ENCODE measurements around the gene PDCD4.
"Not testable (repeated sequence)": the region's sequence is repeated elsewhere in the genome, so short reads cannot be mapped to it uniquely, and the experiment has no call there.

The PDCD4 gene

GRCh38 chr10:110900983-110901382 is 29.3 kb downstream of the PDCD4 start:
- Mint-ChIP-seq H3K27ac (no peak overlapping the region), H3K9me3 (no peaks in the 10 kb centered on the region), H3K36me3 (ENCODE audit: low read depth) (peaks cover 40% of the 10 kb centered on the region), H3K4me1 (peaks cover 55% of the 10 kb centered on the region), H3K27me3 (no peaks in the 10 kb centered on the region), H3K4me3 (no peak overlapping the region)
- DNase-seq = no peak
- no peak for ATAC-seq

- Mint-ChIP-seq H3K9me3 (no peaks in the 10 kb centered on the region), H3K27me3 (no peaks in the 10 kb centered on the region), H3K4me1 (peaks cover 49% of the 10 kb centered on the region), H3K27ac (peak overlapping the region; percentile 80), H3K36me3 (ENCODE audit: low read depth) (peaks cover 40% of the 10 kb centered on the region), H3K4me3 (no peak overlapping the region)
- peak; percentile 81 for ATAC-seq
- DNase-seq = peak; percentile 46
Measured at GRCh38 chr10:110901954-110902819, 30.5 kb downstream of the PDCD4 start.

GRCh38 chr10:110903280-110904278 is 31.9 kb downstream of the PDCD4 start:
- Mint-ChIP-seq H3K9me3 (no peaks in the 10 kb centered on the region), H3K27ac (peak overlapping the region; percentile 80), H3K27me3 (no peaks in the 10 kb centered on the region), H3K4me1 (peaks cover 43% of the 10 kb centered on the region), H3K4me3 (no peak overlapping the region), H3K36me3 (ENCODE audit: low read depth) (peaks cover 37% of the 10 kb centered on the region)
- DNase-seq = no peak
- ATAC-seq = peak; percentile 79

- Mint-ChIP-seq H3K9me3 (no peaks in the 10 kb centered on the region), H3K27ac (no peak overlapping the region), H3K4me3 (no peak overlapping the region), H3K27me3 (no peaks in the 10 kb centered on the region), H3K4me1 (peaks cover 8% of the 10 kb centered on the region), H3K36me3 (ENCODE audit: low read depth) (peaks cover 10% of the 10 kb centered on the region)
- DNase-seq (no peak), ATAC-seq (no peak)
Measured at GRCh38 chr10:110910138-110910537, 38.4 kb downstream of the PDCD4 start.

GRCh38 chr10:110912374-110912773 is 40.6 kb downstream of the PDCD4 start:
- Mint-ChIP-seq H3K9me3 (no peaks in the 10 kb centered on the region), H3K4me3 (no peak overlapping the region), H3K4me1 (peaks cover 22% of the 10 kb centered on the region), H3K27ac (no peak overlapping the region), H3K36me3 (ENCODE audit: low read depth) (peaks cover 18% of the 10 kb centered on the region), H3K27me3 (no peaks in the 10 kb centered on the region)
- DNase-seq (no peak), ATAC-seq (no peak)

GRCh38 chr10:110914431-110914830 is 42.7 kb downstream of the PDCD4 start:
- Mint-ChIP-seq H3K36me3 (ENCODE audit: low read depth) (peaks cover 16% of the 10 kb centered on the region), H3K27ac (no peak overlapping the region)
- ATAC-seq = no peak

GRCh38 chr10:110915035-110915434 is 43.3 kb downstream of the PDCD4 start:
- no peaks in the 10 kb centered on the region for H3K27me3 Mint-ChIP-seq
- H3K4me3 Mint-ChIP-seq = no peak overlapping the region

More at GRCh38 chr10:110914431-110914830, 42.7 kb downstream of the PDCD4 start:
- Mint-ChIP-seq H3K9me3 (no peaks in the 10 kb centered on the region), H3K27me3 (no peaks in the 10 kb centered on the region), H3K4me1 (peaks cover 24% of the 10 kb centered on the region), H3K4me3 (no peak overlapping the region)
- no peak for DNase-seq

GRCh38 chr10:110915600-110915999 is 43.9 kb downstream of the PDCD4 start:
- Mint-ChIP-seq H3K4me1 (peaks cover 24% of the 10 kb centered on the region), H3K36me3 (ENCODE audit: low read depth) (peaks cover 16% of the 10 kb centered on the region), H3K27ac (peak overlapping the region; percentile 29)
- ATAC-seq, DNase-seq, H3K9me3 Mint-ChIP-seq, H3K27me3 Mint-ChIP-seq, H3K4me3 Mint-ChIP-seq: not testable (repeated sequence)

More at GRCh38 chr10:110915035-110915434, 43.3 kb downstream of the PDCD4 start:
- DNase-seq (no peak), ATAC-seq (no peak)
- H3K4me1 Mint-ChIP-seq = peaks cover 24% of the 10 kb centered on the region
- peak overlapping the region; percentile 29 for H3K27ac Mint-ChIP-seq
- peaks cover 16% of the 10 kb centered on the region for H3K36me3 Mint-ChIP-seq (ENCODE audit: low read depth)
- H3K9me3 Mint-ChIP-seq = no peaks in the 10 kb centered on the region

- Mint-ChIP-seq H3K36me3 (ENCODE audit: low read depth) (peaks cover 14% of the 10 kb centered on the region), H3K9me3 (no peaks in the 10 kb centered on the region), H3K27ac (no peak overlapping the region), H3K4me1 (peaks cover 30% of the 10 kb centered on the region), H3K4me3 (peak overlapping the region; percentile 88), H3K27me3 (no peaks in the 10 kb centered on the region)
- DNase-seq (no peak), ATAC-seq (no peak)
Measured at GRCh38 chr10:110916554-110917346, 45.0 kb downstream of the PDCD4 start.

GRCh38 chr10:110918269-110918642 is 46.5 kb downstream of the PDCD4 start:
- Mint-ChIP-seq H3K4me1 (peaks cover 43% of the 10 kb centered on the region), H3K27ac (peak overlapping the region; percentile 99), H3K4me3 (peak overlapping the region; percentile 88), H3K36me3 (ENCODE audit: low read depth) (peaks cover 13% of the 10 kb centered on the region), H3K27me3 (no peaks in the 10 kb centered on the region), H3K9me3 (no peaks in the 10 kb centered on the region)
- ATAC-seq (no peak), DNase-seq (peak; percentile 92)

GRCh38 chr10:110918643-110919348 is 47.1 kb downstream of the PDCD4 start, which contains the start of gene BBIP1:
TSS of gene BBIP1 (minus strand) at chr10:110919180. CDS start at chr10:110918157, 1,023 bp downstream.
- H3K36me3 Mint-ChIP-seq (ENCODE audit: low read depth) = peaks cover 13% of the 10 kb centered on the region
- ATAC-seq (peak; percentile 97), DNase-seq (no peak)
- no peaks in the 10 kb centered on the region for H3K9me3 Mint-ChIP-seq
- H3K27ac Mint-ChIP-seq = peak within 1 kb of the TSS; percentile 99
- H3K4me3 Mint-ChIP-seq = peak within 1 kb of the TSS; percentile 88
- H3K4me1 Mint-ChIP-seq = peaks cover 48% of the 10 kb centered on the region
- no peaks in the 10 kb centered on the region for H3K27me3 Mint-ChIP-seq

- H3K27ac Mint-ChIP-seq = peak within 1 kb of the TSS; percentile 99
- H3K4me1 Mint-ChIP-seq = peaks cover 55% of the 10 kb centered on the region
- ATAC-seq (peak; percentile 25), DNase-seq (peak; percentile 96)
- peak within 1 kb of the TSS; percentile 88 for H3K4me3 Mint-ChIP-seq
- H3K27me3 Mint-ChIP-seq = no peaks in the 10 kb centered on the region
- H3K36me3 Mint-ChIP-seq (ENCODE audit: low read depth) = peaks cover 16% of the 10 kb centered on the region
- no peaks in the 10 kb centered on the region for H3K9me3 Mint-ChIP-seq
Measured at GRCh38 chr10:110919349-110919931, 47.7 kb downstream of the PDCD4 start, which contains the start of gene SHOC2. TSS of gene SHOC2 (plus strand) at chr10:110919604. CDS start at chr10:110964359, 44,755 bp downstream.
